Measurements from ENCODE around the gene MIPEP.

GRCh38 chr13:23801141-23801540 is 88.1 kb downstream of the MIPEP start:
- TF ChIP-seq, protein P1, sequence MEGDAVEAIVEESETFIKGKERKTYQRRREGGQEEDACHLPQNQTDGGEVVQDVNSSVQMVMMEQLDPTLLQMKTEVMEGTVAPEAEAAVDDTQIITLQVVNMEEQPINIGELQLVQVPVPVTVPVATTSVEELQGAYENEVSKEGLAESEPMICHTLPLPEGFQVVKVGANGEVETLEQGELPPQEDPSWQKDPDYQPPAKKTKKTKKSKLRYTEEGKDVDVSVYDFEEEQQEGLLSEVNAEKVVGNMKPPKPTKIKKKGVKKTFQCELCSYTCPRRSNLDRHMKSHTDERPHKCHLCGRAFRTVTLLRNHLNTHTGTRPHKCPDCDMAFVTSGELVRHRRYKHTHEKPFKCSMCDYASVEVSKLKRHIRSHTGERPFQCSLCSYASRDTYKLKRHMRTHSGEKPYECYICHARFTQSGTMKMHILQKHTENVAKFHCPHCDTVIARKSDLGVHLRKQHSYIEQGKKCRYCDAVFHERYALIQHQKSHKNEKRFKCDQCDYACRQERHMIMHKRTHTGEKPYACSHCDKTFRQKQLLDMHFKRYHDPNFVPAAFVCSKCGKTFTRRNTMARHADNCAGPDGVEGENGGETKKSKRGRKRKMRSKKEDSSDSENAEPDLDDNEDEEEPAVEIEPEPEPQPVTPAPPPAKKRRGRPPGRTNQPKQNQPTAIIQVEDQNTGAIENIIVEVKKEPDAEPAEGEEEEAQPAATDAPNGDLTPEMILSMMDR (conservative IDR thresholded peaks at IDR 0.05; ENCODE audit: low read depth, low read length): no peak
- TF ChIP-seq EZH2 (IDR thresholded peaks at IDR 0.05; ENCODE audit: borderline replicate concordance, low read depth, low read length, poor library complexity, severe bottlenecking): no peak
